Measurements from ENCODE around the gene MAZ.

Gene MAZ

DNA sequence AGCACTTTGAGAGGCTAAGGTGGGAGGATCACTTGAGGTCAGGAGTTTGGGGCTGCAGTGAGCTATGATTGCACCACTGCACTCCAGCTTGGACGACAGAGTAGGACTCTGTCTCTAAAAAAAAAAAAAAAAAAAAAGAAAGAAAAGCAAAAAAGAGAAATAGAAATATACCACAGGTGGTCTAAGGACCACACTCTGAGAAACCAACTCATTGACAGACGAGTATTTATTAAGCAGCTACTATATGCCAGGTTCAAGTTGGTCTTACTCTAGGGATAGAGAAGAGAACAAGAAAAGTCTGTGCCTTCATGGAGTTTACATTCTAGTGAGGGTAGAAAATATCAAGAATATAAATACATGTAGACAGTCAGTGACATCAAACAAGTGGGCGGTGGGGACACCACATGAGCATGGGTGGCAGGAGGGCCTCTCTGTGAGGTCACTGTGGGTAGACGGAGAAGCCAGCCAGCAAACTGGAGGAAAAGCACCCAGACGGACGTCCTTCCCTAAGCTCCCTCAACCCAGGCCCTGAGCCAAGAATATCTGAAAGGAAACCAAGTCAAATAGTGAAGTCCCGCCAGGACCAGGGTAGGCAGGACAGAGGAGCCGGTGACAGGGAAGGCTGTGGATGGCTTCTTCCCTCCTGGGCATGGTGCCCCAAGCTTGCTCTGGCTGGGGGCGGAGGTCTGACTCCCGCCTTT lies 52.0 kb downstream of the MAZ start:
- no peak for DNase-seq

DNA sequence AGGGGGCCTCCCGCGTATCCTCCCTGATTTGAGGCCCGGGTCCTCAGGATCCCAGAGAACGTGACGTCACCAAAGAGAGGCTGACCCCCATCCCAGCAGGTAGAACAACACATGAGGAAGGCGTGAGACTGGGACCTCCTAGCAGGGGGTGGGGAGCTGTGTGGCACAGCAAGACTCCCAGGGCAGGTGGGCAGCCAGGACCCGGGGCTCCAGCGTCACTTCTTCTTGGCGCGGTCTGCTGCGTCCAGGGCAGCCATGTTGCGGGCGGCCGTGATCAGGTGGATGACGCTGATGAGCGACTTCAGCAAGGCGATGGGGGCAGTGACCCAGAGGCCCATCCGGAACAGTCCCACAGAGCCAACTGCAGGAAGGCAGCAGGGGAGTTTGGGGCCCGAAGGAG lies 52.6 kb downstream of the MAZ start:
- DNase-seq: no peak

DNA sequence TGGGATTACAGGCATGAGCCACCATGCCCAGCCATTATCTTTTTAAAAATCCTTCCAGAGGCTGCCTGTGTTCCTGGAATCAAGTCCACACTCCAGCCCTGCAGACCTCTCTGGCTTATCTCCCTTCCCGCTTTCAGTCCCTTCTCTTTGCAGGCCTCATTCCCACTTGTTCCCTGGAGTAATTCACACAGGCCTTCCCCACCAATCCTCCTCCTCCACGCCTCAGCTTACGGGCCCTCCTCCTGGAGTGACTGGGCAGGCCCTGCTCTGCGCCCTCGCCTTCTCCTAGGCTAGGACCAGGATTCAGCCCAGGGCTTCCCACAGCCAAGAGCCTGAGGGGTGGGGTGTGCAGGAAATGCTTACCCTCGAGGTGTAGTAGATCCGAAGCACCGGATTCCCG lies 53.9 kb downstream of the MAZ start:
- no peak for DNase-seq

Measured in stimulated activated CD4-positive, alpha-beta T cell treated with anti-CD3 and anti-CD28 coated beads, Interleukin-15, amount 100 ng/mL, for 24 hours (primary cell).